ENCODE data around the gene RPS8.
A peak's percentile ranks its signal among the peaks of the same experiment; 100 is the strongest.
"Not testable (repeated sequence)": the region's sequence is repeated elsewhere in the genome, so short reads cannot be mapped to it uniquely, and the experiment has no call there.

The RPS8 gene

GRCh38 chr1:44780583-44781121, 5.3 kb downstream of the RPS8 start:
- H3K4me3 ChIP-seq (ENCODE audit: low read depth, low read length) = no peak overlapping the region

- H3K4me3 ChIP-seq (ENCODE audit: low read depth, low read length) = no peak overlapping the region
These were observed 8.4 kb downstream of the RPS8 start for GRCh38 chr1:44783697-44784093.

- peak overlapping the region; percentile 13 for H3K4me3 ChIP-seq (ENCODE audit: low read depth, low read length)
These were observed 9.0 kb downstream of the RPS8 start for GRCh38 chr1:44784094-44785028.

DNA sequence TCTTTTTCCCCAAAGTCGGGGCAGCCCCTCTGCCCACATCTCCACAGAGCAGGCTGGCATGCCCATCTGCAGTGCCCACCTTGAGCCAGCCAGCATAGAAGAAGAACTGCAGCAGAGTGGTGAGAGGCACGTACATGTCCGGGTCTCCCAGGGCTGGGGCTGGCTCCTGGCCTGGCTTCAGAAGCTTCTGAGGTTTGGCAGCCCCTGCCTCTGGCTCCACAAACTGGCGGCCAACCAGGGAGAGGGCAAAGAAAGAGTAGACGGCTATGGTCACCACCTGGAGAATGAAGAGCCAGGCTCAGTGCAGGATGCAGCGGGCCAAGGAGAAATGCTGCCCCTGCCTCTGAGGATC, 9.7 kb downstream of the RPS8 start:
- H3K4me3 ChIP-seq (ENCODE audit: low read depth, low read length) = peak overlapping the region; percentile 13

- H3K4me3 ChIP-seq (ENCODE audit: low read depth, low read length) = peak overlapping the region; percentile 20
These were observed 10.3 kb downstream of the RPS8 start for GRCh38 chr1:44785501-44786137.

- peak overlapping the region; percentile 34 for H3K4me3 ChIP-seq (ENCODE audit: low read depth, low read length)
These were observed 10.9 kb downstream of the RPS8 start for GRCh38 chr1:44786138-44786840.

- no peak overlapping the region for H3K4me3 ChIP-seq (ENCODE audit: low read depth, low read length)
These were observed 11.6 kb downstream of the RPS8 start for GRCh38 chr1:44786841-44787426.

GRCh38 chr1:44787506-44787905, 12.2 kb downstream of the RPS8 start:
- H3K4me3 ChIP-seq (ENCODE audit: low read depth, low read length) = no peak overlapping the region

- no peak within 1 kb of the TSS for H3K4me3 ChIP-seq (ENCODE audit: low read depth, low read length)
These were observed 12.9 kb downstream of the RPS8 start, which contains the start of gene BEST4 for GRCh38 chr1:44788120-44788860. Gene BEST4, minus strand, starts transcription at chr1:44788170. Its CDS starts 465 bp downstream, at chr1:44787705.

DNA sequence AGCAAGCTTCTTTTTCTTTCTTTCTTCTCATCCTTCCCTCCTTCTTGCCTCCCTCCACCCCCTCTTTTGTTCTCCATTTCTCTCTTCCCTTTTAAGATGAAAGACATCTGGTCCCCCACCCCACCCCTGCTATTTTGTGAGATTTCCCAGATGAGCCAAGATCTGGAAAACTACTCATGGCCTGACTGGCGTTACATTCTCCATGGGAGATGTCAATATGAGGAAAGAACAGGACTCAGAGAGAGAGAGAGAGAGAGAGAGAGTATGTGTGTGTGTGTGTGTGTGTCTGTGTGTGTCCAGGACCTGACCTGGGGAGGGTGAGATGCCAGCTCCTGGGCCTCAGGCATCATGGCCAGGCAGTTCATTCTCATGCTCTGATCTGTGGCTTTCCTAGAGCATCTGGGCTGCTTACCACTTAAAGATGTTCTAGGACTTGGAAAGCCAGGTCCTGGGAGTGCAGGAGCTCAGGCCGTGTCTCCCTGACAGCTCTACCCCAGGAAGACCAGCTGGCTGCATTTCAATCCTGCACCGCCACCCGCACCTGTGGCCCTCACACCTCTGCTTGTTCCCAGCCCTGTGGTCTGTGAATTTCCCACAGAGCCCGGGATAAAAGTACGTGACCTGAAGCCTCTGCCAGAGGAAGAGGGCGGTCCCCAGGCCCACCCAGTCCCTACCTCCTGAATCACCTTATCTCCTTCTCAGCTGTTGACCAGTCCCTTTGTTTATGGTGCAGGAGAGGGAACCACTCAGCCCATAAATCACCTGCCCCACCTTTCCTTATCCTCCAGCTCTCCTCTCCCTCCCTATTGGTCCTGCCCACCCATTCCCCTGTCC, 15.8 kb downstream of the RPS8 start:
- H3K4me3 ChIP-seq (ENCODE audit: low read depth, low read length) = no peak overlapping the region

- H3K4me3 ChIP-seq (ENCODE audit: low read depth, low read length) = no peak overlapping the region
These were observed 17.6 kb downstream of the RPS8 start for GRCh38 chr1:44792736-44793502.

DNA sequence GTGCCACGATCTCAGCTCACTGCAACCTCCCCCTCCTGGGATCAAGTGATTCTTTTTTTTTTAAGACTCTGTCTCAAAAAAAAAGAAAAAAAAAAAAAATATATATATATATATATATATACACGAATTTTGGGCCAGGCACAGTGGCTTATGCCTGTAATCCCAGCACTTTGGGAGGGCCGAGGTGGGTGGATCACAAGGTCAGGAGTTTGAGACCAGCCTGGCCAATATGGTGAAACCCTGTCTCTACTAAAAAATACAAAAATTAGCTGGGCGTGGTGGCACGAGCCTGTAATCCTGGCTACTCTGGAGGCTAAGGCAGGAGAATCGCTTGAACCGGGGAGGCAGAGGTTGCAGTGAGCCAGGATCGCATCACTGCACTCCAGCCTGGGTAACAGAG, 22.5 kb downstream of the RPS8 start:
- H3K4me3 ChIP-seq (ENCODE audit: low read depth, low read length) = not testable (repeated sequence)

- H3K4me3 ChIP-seq (ENCODE audit: low read depth, low read length) = no peak overlapping the region
These were observed 23.4 kb downstream of the RPS8 start for GRCh38 chr1:44798481-44799365.

- H3K4me3 ChIP-seq (ENCODE audit: low read depth, low read length) = peak within 1 kb of the TSS; percentile 72
These were observed 24.6 kb downstream of the RPS8 start, which contains the start of gene PLK3 for GRCh38 chr1:44799770-44800584. Gene PLK3, plus strand, starts transcription at chr1:44800377. Its CDS starts 87 bp downstream, at chr1:44800464.

DNA sequence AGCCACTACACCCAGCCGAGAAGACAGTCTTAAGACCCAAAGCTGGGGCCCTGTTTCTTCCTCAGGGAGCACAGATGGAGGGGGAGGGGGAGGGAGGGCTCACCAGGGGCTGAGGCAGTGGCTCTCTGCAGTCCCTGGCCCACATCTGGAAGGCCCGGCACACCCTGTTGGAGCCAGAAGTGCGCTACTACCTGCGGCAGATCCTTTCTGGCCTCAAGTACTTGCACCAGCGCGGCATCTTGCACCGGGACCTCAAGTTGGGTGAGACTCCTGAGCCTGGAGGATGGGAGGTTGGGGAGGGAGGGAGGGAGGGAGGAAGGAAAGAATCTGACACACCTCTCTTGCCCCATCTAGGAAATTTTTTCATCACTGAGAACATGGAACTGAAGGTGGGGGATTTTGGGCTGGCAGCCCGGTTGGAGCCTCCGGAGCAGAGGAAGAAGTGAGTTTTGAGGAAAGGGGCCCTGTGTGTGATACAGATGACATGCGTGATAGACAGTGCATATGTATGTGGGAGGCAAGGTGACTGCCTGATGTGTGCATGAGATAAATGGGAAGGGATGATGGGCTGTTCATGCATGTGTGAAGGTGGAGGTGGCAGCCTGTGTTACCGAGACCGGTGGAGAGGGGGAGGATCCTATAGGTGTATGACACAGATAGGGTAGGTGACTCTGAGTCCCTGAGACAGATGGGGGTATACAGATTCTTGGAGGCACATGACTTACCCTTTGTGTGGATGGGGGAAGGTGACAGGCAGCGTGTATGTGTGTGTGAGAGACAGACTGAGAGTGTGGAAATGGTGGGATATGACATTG, 26.4 kb downstream of the RPS8 start:
- peak overlapping the region; percentile 17 for H3K4me3 ChIP-seq (ENCODE audit: low read depth, low read length)

Data from iPS-11a (cell line).